GM12878 (cell line): Measurements from ENCODE around the gene ROCK1. TPM values are rescaled to one million over a fixed set of nuclear protein-coding genes. Genes with fewer than 3 reads are reported as not detected.
A peak's percentile ranks its signal among the peaks of the same experiment; 100 is the strongest.

ENCODE experiments used
- ATAC-seq: fragments of 200-7000 bp; cut with Tn5 transposase; 3 replicates; pipeline ENCODE4 v1.9.1; 2020; ENCODE audit warnings: mild to moderate bottlenecking, moderate library complexity
- Bru-seq: library from RNA; stranded (reverse); fragments of 400-500 nt; gene quantifications from one replicate; lab custom pipeline; 2021; lab: Mats Ljungman, UMichigan
- BruChase-seq, 2 experiments: library from RNA; stranded (reverse); fragments of 400-500 nt; gene quantifications; one replicate each; lab custom pipeline; 2021; lab: Mats Ljungman, UMichigan
- BruUV-seq: library from RNA; stranded (reverse); fragments of 400-500 nt; replicated peaks from 2 replicates; lab custom pipeline; 2021; lab: Mats Ljungman, UMichigan
- CTCF ChIA-PET: fragments of 300-600 bp; sonication (Branson Sonifier 250); formaldehyde crosslinking; extraction: SDS; loops from one replicate; lab custom pipeline; 2021; ENCODE audit warnings: inconsistent platforms; lab: Yijun Ruan, JAX
- POLR2A ChIA-PET: fragments of 350-600 bp; formaldehyde crosslinking; extraction: SDS; loops from one replicate; lab custom pipeline; 2021; ENCODE audit warnings: inconsistent platforms; lab: Charles Lee
- RAD21 ChIA-PET: fragments of 300-600 bp; sonication (Branson Sonifier 250); formaldehyde crosslinking; loops from one replicate; lab custom pipeline; 2023; ENCODE audit warnings: antibody characterized with exemption; ENCODE audit not compliant: unreplicated experiment; lab: Charles Lee
- SMC1A ChIA-PET: fragments of 300-600 bp; sonication (Branson Sonifier 250); formaldehyde crosslinking; loops from one replicate; lab custom pipeline; 2023; ENCODE audit not compliant: unreplicated experiment, uncharacterized antibody; lab: Charles Lee
- DNase-seq: peaks from one replicate; pipeline ENCODE4 v3.0.0-alpha.2; 2011; ENCODE audit warnings: low read depth, low spot score
- FAIRE-seq: peaks from 3 replicates; lab custom pipeline; 2011; peaks lifted over from hg19 to GRCh38; lab: Jason Lieb, UNC
- H2AFZ ChIP-seq: 2 replicates; pipeline ENCODE4 v1.6.0; 2011; ENCODE audit warnings: low read depth, low read length, control low read depth; ENCODE audit not compliant: control insufficient read depth
- H3K27ac ChIP-seq: 2 replicates; pipeline ENCODE4 v1.5.1; 2011; ENCODE audit warnings: control low read depth; ENCODE audit not compliant: control insufficient read depth, insufficient read depth
- H3K27me3 ChIP-seq, 2 experiments: replicated peaks in 1 of 2; 2 replicates each; pipeline versions ENCODE4 v1.6.0 to v1.6.1; 2011; ENCODE audit warnings: low read length in 1 of 2; ENCODE audit not compliant: control insufficient read depth in 2 of 2, insufficient read depth in 2 of 2
- H3K36me3 ChIP-seq, 2 experiments: 2 replicates each; pipeline ENCODE4 v1.5.1; 2011; ENCODE audit warnings: low read length in 1 of 2; ENCODE audit not compliant: control insufficient read depth in 2 of 2, insufficient read depth in 2 of 2
- H3K4me1 ChIP-seq: 2 replicates; pipeline ENCODE4 v1.6.1; 2011; ENCODE audit warnings: mild to moderate bottlenecking, low read length, moderate library complexity, mixed read lengths; ENCODE audit not compliant: control insufficient read depth, insufficient read depth
- H3K4me2 ChIP-seq: 2 replicates; pipeline ENCODE4 v1.6.0; 2011; ENCODE audit warnings: control low read depth; ENCODE audit not compliant: control insufficient read depth, insufficient read depth
- H3K4me3 ChIP-seq: fragments of 200-600 bp; sonication (generic); 2 replicates; pipeline ENCODE4 v1.5.1; 2016
- H3K79me2 ChIP-seq: 2 replicates; pipeline ENCODE4 v1.6.0; 2011; ENCODE audit warnings: low read length; ENCODE audit not compliant: control insufficient read depth, insufficient read depth
- H3K9ac ChIP-seq: 2 replicates; pipeline ENCODE4 v1.8.0; 2011; ENCODE audit warnings: low read length, control low read depth, mixed read lengths; ENCODE audit not compliant: control insufficient read depth, insufficient read depth
- H3K9me3 ChIP-seq: replicated peaks from 3 replicates; pipeline ENCODE4 v1.5.1; 2011; ENCODE audit warnings: mild to moderate bottlenecking, low read length; ENCODE audit not compliant: control insufficient read depth, insufficient read depth
- H4K20me1 ChIP-seq: 2 replicates; pipeline ENCODE4 v1.6.0; 2011; ENCODE audit not compliant: control insufficient read depth, insufficient read depth
- GATAD2B ChIP-seq: fragments of 450-650 bp; conservative IDR thresholded peaks from 2 replicates; pipeline ENCODE4 v1.6.1; 2017; ENCODE audit warnings: low read depth, mild to moderate bottlenecking, moderate library complexity
- MEF2B ChIP-seq: fragments of 450-650 bp; IDR thresholded peaks from 2 replicates; pipeline ENCODE4 v1.6.1; 2018; ENCODE audit warnings: mild to moderate bottlenecking, moderate library complexity; ENCODE audit not compliant: partially characterized antibody, poor library complexity, severe bottlenecking
- MTA3 ChIP-seq: IDR thresholded peaks from 2 replicates; pipeline ENCODE4 v1.6.1; 2012; ENCODE audit warnings: low read length, inconsistent platforms, borderline replicate concordance
- MYC ChIP-seq: IDR thresholded peaks from 2 replicates; pipeline ENCODE4 v1.6.1; 2011; ENCODE audit warnings: mild to moderate bottlenecking, low read length, moderate library complexity, inconsistent platforms; ENCODE audit not compliant: insufficient read depth, insufficient replicate concordance, insufficient read length, severe bottlenecking
- NFXL1 ChIP-seq: fragments of 450-650 bp; IDR thresholded peaks from 2 replicates; pipeline ENCODE4 v1.6.1; 2017; ENCODE audit warnings: antibody characterized with exemption, mild to moderate bottlenecking, borderline replicate concordance
- NR2C2 ChIP-seq: IDR thresholded peaks from 2 replicates; pipeline ENCODE4 v1.6.1; 2011; ENCODE audit warnings: borderline replicate concordance, low read depth; ENCODE audit not compliant: control insufficient read depth, insufficient read length
- PAX5 ChIP-seq: IDR thresholded peaks from 2 replicates; pipeline ENCODE4 v1.6.1; 2011; ENCODE audit warnings: low read depth, low read length, borderline replicate concordance
- POLR2A ChIP-seq: IDR thresholded peaks from 2 replicates; pipeline ENCODE4 v1.6.1; 2011; ENCODE audit warnings: low read depth, mild to moderate bottlenecking, low read length
- RFX5 ChIP-seq: IDR thresholded peaks from 2 replicates; pipeline ENCODE4 v1.6.1; 2011; ENCODE audit warnings: low read depth, low read length, improper control_type of control experiment
- SRF ChIP-seq, 2 experiments: IDR thresholded peaks; 2 replicates each; pipeline ENCODE4 v1.6.1; 2011; ENCODE audit warnings: low read depth in 2 of 2, low read length in 2 of 2, mild to moderate bottlenecking in 1 of 2, moderate library complexity in 1 of 2
- ZBED1 ChIP-seq: IDR thresholded peaks from 2 replicates; pipeline ENCODE4 v1.6.1; 2016; ENCODE audit warnings: borderline replicate concordance
- WGBS: methylation state at CpG from one replicate; pipeline ENCODE4 v1.1.6; 2016; ENCODE audit warnings: low lambda C conversion rate; ENCODE audit not compliant: insufficient replicate concordance, insufficient coverage; ENCODE audit errors: missing lambda C conversion rate; 5-methylcytosine and 5-hydroxymethylcytosine counted together
- in situ Hi-C: fragments of 300-500 bp; cut with MboI; formaldehyde crosslinking; loops from 9 replicates; pipeline ENCODE4 v1.14.3; 2018; ENCODE audit warnings: mixed read lengths
- intact Hi-C: fragments of 100-400 bp; cut with micrococcal nuclease; formaldehyde crosslinking; loops from one replicate; pipeline ENCODE4 v1.14.2; 2022; ENCODE audit not compliant: unreplicated experiment
- long read RNA-seq, 2 experiments: library from polyadenylated mRNA; unstranded; transcript quantifications; one replicate each; pipeline ENCODE4 v2.0.0, GENCODE V29; 2019 to 2020
- polyA minus RNA-seq, 3 experiments: library from RNA; depleted of rRNA, polyadenylated mRNA; stranded (reverse); fragments of >200 nt; gene quantifications; 2 replicates each; pipeline ENCODE4 v1.2.3, GENCODE V29; 2011
- polyA plus RNA-seq, 11 experiments: library from polyadenylated mRNA; depleted of rRNA in 4 of 11; unstranded in 6 of 11; stranded (reverse) in 5 of 11; fragments of >200 nt; fragmentation: Nextera tagmentation in 4 of 11; fragmentation: Illumina TruSeq in 1 of 11; extraction: Ambion mirVana in 4 of 11; extraction: Trizol in 1 of 11; gene quantifications; 1 replicate in 1 of 11; 2 replicates in 10 of 11; pipeline versions ENCODE4 v1.2.1 to v1.2.3, GENCODE V29; 2011 to 2016; ENCODE audit warnings: inconsistent platforms in 2 of 11, missing spikeins in 2 of 11, low read depth in 1 of 11
- total RNA-seq, 4 experiments: library from RNA; depleted of rRNA in 3 of 4; stranded (reverse); fragments of >200 nt in 3 of 4; fragmentation: Illumina TruSeq in 1 of 4; extraction: Trizol in 1 of 4; gene quantifications; 2 replicates each; pipeline versions ENCODE4 v1.2.1 to v1.2.3, GENCODE V29; 2013 to 2021
- TF ChIP-seq, protein P1 (sequence below): fragments of 450-650 bp; IDR thresholded peaks from 2 replicates; pipeline ENCODE4 v1.6.1; 2017; ENCODE audit warnings: mild to moderate bottlenecking, moderate library complexity
- TF ChIP-seq, protein P2 (sequence below): IDR thresholded peaks from 2 replicates; pipeline ENCODE4 v1.6.1; 2012; ENCODE audit warnings: low read depth, low read length, improper control_type of control experiment

Gene ROCK1
- 161 and 162 TPM in 2 replicates for total RNA-seq (2013; cell fraction: nucleolus; rRNA removed)
- total RNA-seq (2014; rRNA removed) (26.3 and 29.6 TPM in 2 replicates), total RNA-seq (2014; rRNA removed; fragmentation: Illumina TruSeq; extraction: Trizol) (46.6 and 52.5 TPM in 2 replicates), total RNA-seq (2021) (35.1 and 36.4 TPM in 2 replicates), polyA plus RNA-seq (2011; rRNA removed) (29.7 and 48.9 TPM in 2 replicates), polyA plus RNA-seq (2014; fragmentation: Illumina TruSeq; extraction: Trizol) (41.5 and 52.1 TPM in 2 replicates), polyA plus RNA-seq (2014; fragmentation: Nextera tagmentation; extraction: Ambion mirVana) (10 to 100 TPM; 14.8 to 15.1 TPM), polyA plus RNA-seq (2014; rRNA removed) (12.8 and 17.7 TPM in 2 replicates), polyA plus RNA-seq (2016; fragmentation: Nextera tagmentation; extraction: Ambion mirVana) (10 to 100 TPM; 29.2 to 30.7 TPM), polyA minus RNA-seq (2011; rRNA and poly(A)+ RNA removed) (38.3 and 50.0 TPM in 2 replicates), Bru-seq, nascent RNA (percentile 89 among the genes with signal in this experiment), BruChase-seq, experiment 1, labeled RNA remaining after a 6-hour chase (percentile 87 among the genes with signal in this experiment), BruChase-seq, experiment 2, labeled RNA remaining after a 2-hour chase (percentile 86 among the genes with signal in this experiment)
- 13.5 TPM for polyA plus RNA-seq (2011; ENCODE audit: low read depth)
- polyA plus RNA-seq (2011; cell fraction: cytosol; rRNA removed) = 5.4 and 6.2 TPM in 2 replicates
- polyA plus RNA-seq (2011; cell fraction: nucleus; rRNA removed) = 21.4 and 23.6 TPM in 2 replicates
- polyA plus RNA-seq (2012) = 27.2 and 31.4 TPM in 2 replicates
- 12.6 and 14.2 TPM in 2 replicates for polyA minus RNA-seq (2011; cell fraction: cytosol; rRNA and poly(A)+ RNA removed)
- polyA minus RNA-seq (2011; cell fraction: nucleus; rRNA and poly(A)+ RNA removed) = 46.3 and 74.9 TPM in 2 replicates
- long read RNA-seq, experiment 1, partial matches to known transcripts = 24 of 26 reads
- long read RNA-seq, experiment 1, other reads (novel, unspliced or antisense) = 2 of 26 reads
- long read RNA-seq, experiment 2, partial matches to known transcripts = 71 of 77 reads
- long read RNA-seq, experiment 2, other reads (novel, unspliced or antisense) = 6 of 77 reads

DNA sequence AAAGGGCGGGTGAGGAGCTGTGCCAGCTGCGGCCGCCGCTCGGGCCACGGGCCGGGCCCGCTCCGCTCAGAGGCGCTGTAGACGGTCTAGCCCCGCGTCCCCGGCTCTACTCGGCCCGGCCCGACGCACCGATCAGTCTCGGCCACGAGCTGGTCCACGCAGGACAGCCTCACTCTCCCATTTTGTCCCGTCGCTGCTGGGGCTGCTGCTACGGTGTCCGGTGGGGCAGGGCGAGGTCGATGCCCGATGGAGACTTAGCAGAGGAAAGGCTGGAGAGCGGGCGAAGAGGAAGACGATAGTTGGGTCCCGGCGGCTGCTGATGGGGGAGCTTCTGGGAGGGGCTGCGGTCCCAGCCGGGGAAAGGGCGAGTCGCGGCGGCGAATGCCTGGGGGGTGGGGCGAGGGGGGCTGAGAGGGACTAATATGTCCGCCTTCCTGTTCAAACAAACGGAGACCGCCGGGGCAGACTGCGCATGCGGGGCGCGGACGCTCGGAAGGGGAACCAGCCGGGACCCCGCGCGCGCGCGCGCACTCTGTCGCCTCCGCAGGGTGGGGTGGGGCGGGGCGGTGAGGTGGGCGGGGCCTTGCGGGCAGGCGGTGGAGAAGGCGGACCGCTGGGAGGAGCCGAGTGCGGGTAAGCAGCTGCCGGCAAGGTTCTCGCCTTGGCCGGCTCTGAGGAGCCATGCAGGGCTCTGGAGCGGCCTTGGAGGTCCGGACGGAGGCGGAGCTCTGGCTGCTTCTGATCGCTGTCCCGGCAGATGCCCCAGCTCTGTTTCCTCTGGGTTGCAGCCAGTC lies at the start of gene ROCK1:
TSS of gene ROCK1 (minus strand) at position 468 of the 794 bp plus-strand sequence. CDS start 903 bp downstream, outside the sequence.
- under 1% methylated on average over 50 of the region's 80 CpGs for WGBS
- TF ChIP-seq MEF2B = no peak
- no peak for TF ChIP-seq MTA3
- TF ChIP-seq POLR2A = peak; percentile 73; the same call in 1 of the 2 replicates
- no peak for TF ChIP-seq NFXL1
- TF ChIP-seq, protein P1, sequence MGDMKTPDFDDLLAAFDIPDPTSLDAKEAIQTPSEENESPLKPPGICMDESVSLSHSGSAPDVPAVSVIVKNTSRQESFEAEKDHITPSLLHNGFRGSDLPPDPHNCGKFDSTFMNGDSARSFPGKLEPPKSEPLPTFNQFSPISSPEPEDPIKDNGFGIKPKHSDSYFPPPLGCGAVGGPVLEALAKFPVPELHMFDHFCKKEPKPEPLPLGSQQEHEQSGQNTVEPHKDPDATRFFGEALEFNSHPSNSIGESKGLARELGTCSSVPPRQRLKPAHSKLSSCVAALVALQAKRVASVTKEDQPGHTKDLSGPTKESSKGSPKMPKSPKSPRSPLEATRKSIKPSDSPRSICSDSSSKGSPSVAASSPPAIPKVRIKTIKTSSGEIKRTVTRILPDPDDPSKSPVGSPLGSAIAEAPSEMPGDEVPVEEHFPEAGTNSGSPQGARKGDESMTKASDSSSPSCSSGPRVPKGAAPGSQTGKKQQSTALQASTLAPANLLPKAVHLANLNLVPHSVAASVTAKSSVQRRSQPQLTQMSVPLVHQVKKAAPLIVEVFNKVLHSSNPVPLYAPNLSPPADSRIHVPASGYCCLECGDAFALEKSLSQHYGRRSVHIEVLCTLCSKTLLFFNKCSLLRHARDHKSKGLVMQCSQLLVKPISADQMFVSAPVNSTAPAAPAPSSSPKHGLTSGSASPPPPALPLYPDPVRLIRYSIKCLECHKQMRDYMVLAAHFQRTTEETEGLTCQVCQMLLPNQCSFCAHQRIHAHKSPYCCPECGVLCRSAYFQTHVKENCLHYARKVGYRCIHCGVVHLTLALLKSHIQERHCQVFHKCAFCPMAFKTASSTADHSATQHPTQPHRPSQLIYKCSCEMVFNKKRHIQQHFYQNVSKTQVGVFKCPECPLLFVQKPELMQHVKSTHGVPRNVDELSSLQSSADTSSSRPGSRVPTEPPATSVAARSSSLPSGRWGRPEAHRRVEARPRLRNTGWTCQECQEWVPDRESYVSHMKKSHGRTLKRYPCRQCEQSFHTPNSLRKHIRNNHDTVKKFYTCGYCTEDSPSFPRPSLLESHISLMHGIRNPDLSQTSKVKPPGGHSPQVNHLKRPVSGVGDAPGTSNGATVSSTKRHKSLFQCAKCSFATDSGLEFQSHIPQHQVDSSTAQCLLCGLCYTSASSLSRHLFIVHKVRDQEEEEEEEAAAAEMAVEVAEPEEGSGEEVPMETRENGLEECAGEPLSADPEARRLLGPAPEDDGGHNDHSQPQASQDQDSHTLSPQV = no peak
- TF ChIP-seq PAX5 = no peak
- TF ChIP-seq ZBED1 = no peak
- no peak for TF ChIP-seq NR2C2
- TF ChIP-seq RFX5 = peak; percentile 89
- no peak for TF ChIP-seq MYC
- TF ChIP-seq SRF (IDR thresholded peaks at IDR 0.05; ENCODE audit: low read depth in 2 of 2, low read length in 2 of 2) = peak; percentile 80 to 86
- TF ChIP-seq GATAD2B = no peak; the same call in 1 of the 2 replicates
- TF ChIP-seq, protein P2, sequence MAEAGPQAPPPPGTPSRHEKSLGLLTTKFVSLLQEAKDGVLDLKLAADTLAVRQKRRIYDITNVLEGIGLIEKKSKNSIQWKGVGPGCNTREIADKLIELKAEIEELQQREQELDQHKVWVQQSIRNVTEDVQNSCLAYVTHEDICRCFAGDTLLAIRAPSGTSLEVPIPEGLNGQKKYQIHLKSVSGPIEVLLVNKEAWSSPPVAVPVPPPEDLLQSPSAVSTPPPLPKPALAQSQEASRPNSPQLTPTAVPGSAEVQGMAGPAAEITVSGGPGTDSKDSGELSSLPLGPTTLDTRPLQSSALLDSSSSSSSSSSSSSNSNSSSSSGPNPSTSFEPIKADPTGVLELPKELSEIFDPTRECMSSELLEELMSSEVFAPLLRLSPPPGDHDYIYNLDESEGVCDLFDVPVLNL = no peak

More for the DNA sequence above, at the start of gene ROCK1:
- ChIA-PET CTCF (interaction anchor here (0.5 to 1.2 kb wide), 2 partner anchors 11 to 141 kb away, joined by 3 read pairs; no protein-coding TSS in a partner anchor), RAD21 (interaction anchor here (0.7 to 1.6 kb wide), 5 partner anchors 9 to 146 kb away, joined by 3 to 4 read pairs (median 3); no protein-coding TSS in a partner anchor), POLR2A (interaction anchor here (0.8 to 1.0 kb wide), 3 partner anchors 11 to 87 kb away, joined by 3 to 4 read pairs (median 3); no protein-coding TSS in a partner anchor), SMC1A (interaction anchor here (0.9 kb wide), 1 partner anchor 37 kb away, joined by 3 read pairs; no protein-coding TSS in a partner anchor)
- H3K4me2 ChIP-seq = peak within 1 kb of the TSS; percentile 95
- H3K4me3 ChIP-seq = peak within 1 kb of the TSS; percentile 92
- H3K9me3 ChIP-seq = no peaks in the 10 kb centered on the region
- no TSS peak for BruUV-seq
- peak; percentile 68 for FAIRE-seq
- H3K36me3 ChIP-seq = no peaks in the 10 kb centered on the region
- intact Hi-C loops (loop anchor here (5.0 to 10.0 kb wide), 3 partner anchors 44 to 109 kb away; no protein-coding TSS in a partner anchor), in situ Hi-C loops (loop anchor here (25.0 kb wide), 3 partner anchors 576 to 1826 kb away; partner anchors contain the start of gene RBBP8)
- peak within 1 kb of the TSS; percentile 91 for H2AFZ ChIP-seq
- ATAC-seq = peak; percentile 91
- H3K27me3 ChIP-seq = no peaks in the 10 kb centered on the region
- H3K9ac ChIP-seq = peak within 1 kb of the TSS; percentile 95
- peak; percentile 65 for DNase-seq
- H3K27ac ChIP-seq = peak within 1 kb of the TSS; percentile 96
- H3K4me1 ChIP-seq = no peaks in the 10 kb centered on the region
- H4K20me1 ChIP-seq = no peaks in the 10 kb centered on the region
- H3K79me2 ChIP-seq = peaks cover 50% of the 10 kb centered on the region
